HepG2 (cell line): ENCODE measurements around the gene ZSWIM7. TPM values are rescaled to one million over a fixed set of nuclear protein-coding genes. Genes with fewer than 3 reads are reported as not detected.

Experiments used
- ATAC-seq: fragments of 200-7000 bp; cut with Tn5 transposase; 3 replicates; pipeline ENCODE4 v1.9.1; 2020; ENCODE audit warnings: mild to moderate bottlenecking, moderate library complexity
- BruUV-seq: library from RNA; stranded (reverse); fragments of 400-500 nt; replicated peaks from 2 replicates; lab custom pipeline; 2021; lab: Mats Ljungman, UMichigan
- CTCF ChIA-PET: fragments of 300-600 bp; formaldehyde crosslinking; extraction: SDS; loops from one replicate; lab custom pipeline; 2021; ENCODE audit warnings: low total read pairs, inconsistent platforms, low intra/inter-chr PET ratio; lab: Yijun Ruan, JAX
- POLR2A ChIA-PET: fragments of 350-600 bp; sonication (Branson Sonifier 250); formaldehyde crosslinking; loops from one replicate; lab custom pipeline; 2020; ENCODE audit warnings: antibody characterized with exemption, inconsistent platforms; lab: Yijun Ruan, JAX
- DNase-seq: peaks from one replicate; pipeline ENCODE4 v3.0.0-alpha.2; 2015; ENCODE audit warnings: low spot score
- FAIRE-seq: peaks from 3 replicates; lab custom pipeline; 2011; peaks lifted over from hg19 to GRCh38; lab: Jason Lieb, UNC
- H2AFZ ChIP-seq: one replicate; pipeline ENCODE4 v1.6.1; 2011; ENCODE audit warnings: low read length, inconsistent platforms
- H3K27ac ChIP-seq: fragments of 300-600 bp; 3 replicates; pipeline ENCODE4 v1.8.0; 2011; ENCODE audit warnings: mixed run types, mild to moderate bottlenecking, mixed read lengths, low read length, inconsistent platforms; ENCODE audit not compliant: insufficient read depth; ENCODE audit errors: extremely low read length
- H3K27me3 ChIP-seq, 2 experiments: fragments of 200-600 bp in 1 of 2; 2 replicates in 1 of 2; 3 replicates in 1 of 2; pipeline versions ENCODE4 v1.6.0 to v1.8.0; 2011; ENCODE audit warnings: low read length in 2 of 2, mild to moderate bottlenecking in 2 of 2, moderate library complexity in 2 of 2, inconsistent platforms in 1 of 2; ENCODE audit not compliant: insufficient read depth in 2 of 2, control insufficient read depth in 1 of 2
- H3K36me3 ChIP-seq, 2 experiments: fragments of 200-600 bp in 1 of 2; replicated peaks in 1 of 2; 2 replicates in 1 of 2; 3 replicates in 1 of 2; pipeline versions ENCODE4 v1.5.1 to v1.8.0; 2011; ENCODE audit warnings: low read length in 2 of 2, inconsistent platforms in 1 of 2; ENCODE audit not compliant: insufficient read depth in 2 of 2, control insufficient read depth in 1 of 2
- H3K4me1 ChIP-seq: 2 replicates; pipeline ENCODE4 v1.5.1; 2012; ENCODE audit warnings: low read length, inconsistent platforms; ENCODE audit not compliant: insufficient read depth
- H3K4me2 ChIP-seq: 2 replicates; pipeline ENCODE4 v1.6.0; 2011; ENCODE audit warnings: low read depth, low read length, inconsistent platforms
- H3K4me3 ChIP-seq, 3 experiments: fragments of 200-600 bp in 1 of 3; sonication (generic), shearing (Covaris generic) in 1 of 3; replicated peaks in 1 of 3; 2 replicates each; pipeline ENCODE4 v1.5.1; 2011 to 2016; ENCODE audit warnings: low read length in 3 of 3, inconsistent platforms in 2 of 3, low read depth in 2 of 3, mild to moderate bottlenecking in 2 of 3, control low read depth in 1 of 3, mixed read lengths in 1 of 3; ENCODE audit not compliant: insufficient read depth in 1 of 3
- H3K79me2 ChIP-seq: one replicate; pipeline ENCODE4 v1.6.1; 2011; ENCODE audit warnings: low read length, inconsistent platforms; ENCODE audit not compliant: insufficient read depth
- H3K9ac ChIP-seq: 2 replicates; pipeline ENCODE4 v1.6.0; 2011; ENCODE audit warnings: mild to moderate bottlenecking, low read depth, low read length, inconsistent platforms; ENCODE audit not compliant: insufficient read depth
- H3K9me3 ChIP-seq: 2 replicates; pipeline ENCODE4 v1.5.1; 2012; ENCODE audit warnings: mild to moderate bottlenecking, low read length
- H4K20me1 ChIP-seq: 2 replicates; pipeline ENCODE4 v1.6.0; 2011; ENCODE audit warnings: inconsistent platforms, mild to moderate bottlenecking, low read length, moderate library complexity; ENCODE audit not compliant: insufficient read depth
- IKZF1 ChIP-seq: fragments of 450-650 bp; IDR thresholded peaks from 2 replicates; pipeline ENCODE4 v1.7.1; 2016
- NR2C2 ChIP-seq: sonication (generic); formaldehyde crosslinking; IDR thresholded peaks from 2 replicates; pipeline ENCODE4 v1.4.0; 2020; ENCODE audit warnings: missing genetic modification reagents, mild to moderate bottlenecking, moderate library complexity, borderline replicate concordance
- RORA ChIP-seq: sonication (generic); formaldehyde crosslinking; IDR thresholded peaks from 2 replicates; pipeline ENCODE4 v1.5.0; 2020; ENCODE audit warnings: mild to moderate bottlenecking, missing genetic modification reagents, moderate library complexity
- TAF15 ChIP-seq: fragments of 200-400 bp; formaldehyde crosslinking; IDR thresholded peaks from one replicate; pipeline ENCODE4 v1.6.1; 2018; ENCODE audit warnings: mild to moderate bottlenecking, low read depth, low read length; ENCODE audit not compliant: poor library complexity, severe bottlenecking
- ZNF281 ChIP-seq: sonication (generic); formaldehyde crosslinking; IDR thresholded peaks from 2 replicates; pipeline ENCODE4 v1.4.0; 2020; ENCODE audit warnings: missing genetic modification reagents, borderline replicate concordance
- ZNF580 ChIP-seq: IDR thresholded peaks from 2 replicates; pipeline ENCODE4 v1.6.1; 2016; ENCODE audit warnings: low read depth, borderline replicate concordance
- ZNF615 ChIP-seq: sonication (generic); formaldehyde crosslinking; IDR thresholded peaks from 2 replicates; pipeline ENCODE4 v1.5.0; 2020; ENCODE audit warnings: mild to moderate bottlenecking, missing genetic modification reagents, borderline replicate concordance
- ZNF768 ChIP-seq: sonication (generic); formaldehyde crosslinking; IDR thresholded peaks from 2 replicates; pipeline ENCODE4 v1.4.0; 2020; ENCODE audit warnings: missing genetic modification reagents
- WGBS: methylation state at CpG from one replicate; pipeline ENCODE4 v1.1.6; 2017; ENCODE audit warnings: low lambda C conversion rate; 5-methylcytosine and 5-hydroxymethylcytosine counted together
- in situ Hi-C: cut with HindIII; loops from 2 replicates; pipeline ENCODE4 v1.10.0; 2017; ENCODE audit warnings: low pct_unique_long_range_greater_than_20kb; ENCODE audit not compliant: extremely low pct_ligation_motif_present
- intact Hi-C: fragments of 100-400 bp; cut with micrococcal nuclease; formaldehyde crosslinking; loops from one replicate; pipeline ENCODE4 v1.10.0; 2022; ENCODE audit not compliant: unreplicated experiment
- polyA plus RNA-seq, 8 experiments: library from polyadenylated mRNA; depleted of rRNA in 3 of 8; stranded (reverse) in 7 of 8; unstranded in 1 of 8; fragments of >200 nt; fragmentation: Illumina TruSeq in 4 of 8; extraction: Trizol in 4 of 8; gene quantifications; 2 replicates each; pipeline versions ENCODE4 v1.2.1 to v1.2.3, GENCODE V29; 2011 to 2016; ENCODE audit warnings: low read depth in 4 of 8, missing spikeins in 1 of 8, mixed read lengths in 1 of 8; ENCODE audit not compliant: insufficient read depth in 1 of 8
- total RNA-seq, 5 experiments: library from RNA; depleted of rRNA; stranded (reverse); fragments of >200 nt; fragmentation: Illumina TruSeq; extraction: Trizol; gene quantifications; 2 replicates each; pipeline ENCODE4 v1.2.3, GENCODE V29; 2016; ENCODE audit warnings: low read depth in 1 of 5
- TF ChIP-seq, protein P1 (sequence below): sonication (generic); formaldehyde crosslinking; IDR thresholded peaks from 2 replicates; pipeline ENCODE4 v1.5.0; 2020; ENCODE audit warnings: missing genetic modification reagents, mild to moderate bottlenecking, borderline replicate concordance
- TF ChIP-seq, protein P2 (sequence below): IDR thresholded peaks from 2 replicates; pipeline ENCODE4 v1.6.1; 2016; ENCODE audit warnings: low read depth

Gene ZSWIM7
- total and polyA plus RNA-seq, 2 of the 13 experiments (the other 11 are each of a cell fraction or from before 2014, with no cell fraction given) = 13.1 to 28.1 TPM

GRCh38 chr17:15957206-15957605 lies 42.3 kb downstream of the ZSWIM7 start (continued):
- no peak for TF ChIP-seq IKZF1
- TF ChIP-seq RORA = no peak
- no peak for TF ChIP-seq TAF15
- TF ChIP-seq, protein P1, sequence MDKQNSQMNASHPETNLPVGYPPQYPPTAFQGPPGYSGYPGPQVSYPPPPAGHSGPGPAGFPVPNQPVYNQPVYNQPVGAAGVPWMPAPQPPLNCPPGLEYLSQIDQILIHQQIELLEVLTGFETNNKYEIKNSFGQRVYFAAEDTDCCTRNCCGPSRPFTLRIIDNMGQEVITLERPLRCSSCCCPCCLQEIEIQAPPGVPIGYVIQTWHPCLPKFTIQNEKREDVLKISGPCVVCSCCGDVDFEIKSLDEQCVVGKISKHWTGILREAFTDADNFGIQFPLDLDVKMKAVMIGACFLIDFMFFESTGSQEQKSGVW = no peak
- no peak for TF ChIP-seq NR2C2 (CRISPR knock-in tag)

- peaks cover 29% of the 10 kb centered on the region for H3K4me1 ChIP-seq
Measured at GRCh38 chr17:15955793-15956541, 43.5 kb downstream of the ZSWIM7 start.

More at GRCh38 chr17:15955793-15956541, 43.5 kb downstream of the ZSWIM7 start:
- Histone ChIP-seq H3K27me3 (no peaks in the 10 kb centered on the region), H3K79me2 (peaks cover 6% of the 10 kb centered on the region), H3K9ac (no peak overlapping the region), H3K27ac (no peak overlapping the region), H3K36me3 (peaks cover 0 to 4% of the 10 kb centered on the region in 2 experiments; a peak in 3 of 5 replicates)
- BruUV-seq = no TSS peak
- in situ Hi-C loops = no loop called here
- FAIRE-seq (no peak), ATAC-seq (no peak), DNase-seq (no peak)
- CTCF ChIA-PET = no interaction called here
- TF ChIP-seq ZNF615 (CRISPR knock-in tag) = no peak
- TF ChIP-seq ZNF281 (CRISPR knock-in tag) = peak; percentile 79; the same call in 1 of the 2 replicates
- no peak for TF ChIP-seq ZNF580 (CRISPR knock-in tag)
- TF ChIP-seq, protein P2, sequence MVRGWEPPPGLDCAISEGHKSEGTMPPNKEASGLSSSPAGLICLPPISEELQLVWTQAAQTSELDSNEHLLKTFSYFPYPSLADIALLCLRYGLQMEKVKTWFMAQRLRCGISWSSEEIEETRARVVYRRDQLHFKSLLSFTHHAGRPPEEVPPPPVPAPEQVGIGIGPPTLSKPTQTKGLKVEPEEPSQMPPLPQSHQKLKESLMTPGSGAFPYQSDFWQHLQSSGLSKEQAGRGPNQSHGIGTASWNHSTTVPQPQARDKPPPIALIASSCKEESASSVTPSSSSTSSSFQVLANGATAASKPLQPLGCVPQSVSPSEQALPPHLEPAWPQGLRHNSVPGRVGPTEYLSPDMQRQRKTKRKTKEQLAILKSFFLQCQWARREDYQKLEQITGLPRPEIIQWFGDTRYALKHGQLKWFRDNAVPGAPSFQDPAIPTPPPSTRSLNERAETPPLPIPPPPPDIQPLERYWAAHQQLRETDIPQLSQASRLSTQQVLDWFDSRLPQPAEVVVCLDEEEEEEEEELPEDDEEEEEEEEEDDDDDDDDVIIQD (CRISPR knock-in tag) = peak; percentile 21; the same call in 1 of the 2 replicates
- TF ChIP-seq ZNF768 (CRISPR knock-in tag) = no peak
- TF ChIP-seq, all 625 proteins: peak for 2
- Histone ChIP-seq H3K9me3 (no peaks in the 10 kb centered on the region), H2AFZ (no peak overlapping the region), H3K4me2 (no peak overlapping the region), H4K20me1 (no peaks in the 10 kb centered on the region), H3K4me3 (no peak overlapping the region)
- POLR2A ChIA-PET = no interaction called here
- WGBS = 94% methylated on average over 14 of the region's 14 CpGs
- intact Hi-C loops = no loop called here
